ENCODE results near the gene NUDCD3.

GRCh38 chr7:44469461-44470134 lies 20.9 kb downstream of the NUDCD3 start:
- TF ChIP-seq CTCF (IDR thresholded peaks at IDR 0.05) (no peak), POLR2AphosphoS5 (IDR thresholded peaks at IDR 0.05) (no peak), EP300 (IDR thresholded peaks at IDR 0.05) (no peak), POLR2A (IDR thresholded peaks at IDR 0.05; ENCODE audit: low read depth) (no peak)

Data from esophagus muscularis mucosa (tissue), 4 donors.